ENCODE measurements around the gene FHIT.

The FHIT gene

GRCh38 chr3:59979542-59979941 lies 1271.7 kb downstream of the FHIT start:
- Histone ChIP-seq H2AK5ac (ENCODE audit: low read length) (no peak overlapping the region), H3K4me1 (ENCODE audit: control insufficient read depth, low read depth, low read length) (no peaks in the 10 kb centered on the region), H4K8ac (ENCODE audit: low read depth, low read length) (no peak overlapping the region), H3K4me2 (ENCODE audit: low read length) (no peak overlapping the region), H2BK120ac (ENCODE audit: low read depth, low read length) (no peak overlapping the region), H4K5ac (ENCODE audit: low read length) (no peak overlapping the region), H3K27me3 (ENCODE audit: insufficient read depth, low read length, poor library complexity) (no peaks in the 10 kb centered on the region), H3K56ac (ENCODE audit: low read length) (no peak overlapping the region), H2BK5ac (ENCODE audit: low read length) (no peak overlapping the region), H3K27ac (ENCODE audit: low read depth, low read length) (no peak overlapping the region), H2BK15ac (replicated peaks; ENCODE audit: low read depth) (no peak overlapping the region), H3K23ac (ENCODE audit: low read length) (no peak overlapping the region), H3K79me1 (ENCODE audit: low read length) (no peaks in the 10 kb centered on the region), H3K4me3 (ENCODE audit: low read length) (no peak overlapping the region), H3K36me3 (ENCODE audit: control insufficient read depth, insufficient read depth, low read length) (no peaks in the 10 kb centered on the region), H3K18ac (ENCODE audit: low read length) (no peak overlapping the region), H3K4ac (ENCODE audit: low read depth, low read length) (no peak overlapping the region), H3K79me2 (ENCODE audit: control insufficient read depth, insufficient read depth, low read length) (no peaks in the 10 kb centered on the region), H3K9ac (ENCODE audit: low read length) (no peak overlapping the region)
- DNase-seq, result no peak
- WGBS (ENCODE audit: extremely low coverage, insufficient coverage, low lambda C conversion rate), result no CpG with 5 or more reads among the region's 6 CpGs

- Histone ChIP-seq H3K4ac (ENCODE audit: low read depth, low read length) (no peak overlapping the region), H2AK5ac (ENCODE audit: low read length) (no peak overlapping the region), H3K4me1 (ENCODE audit: control insufficient read depth, low read depth, low read length) (no peaks in the 10 kb centered on the region)
These were observed 1272.3 kb downstream of the FHIT start for GRCh38 chr3:59978979-59979378.

DNA sequence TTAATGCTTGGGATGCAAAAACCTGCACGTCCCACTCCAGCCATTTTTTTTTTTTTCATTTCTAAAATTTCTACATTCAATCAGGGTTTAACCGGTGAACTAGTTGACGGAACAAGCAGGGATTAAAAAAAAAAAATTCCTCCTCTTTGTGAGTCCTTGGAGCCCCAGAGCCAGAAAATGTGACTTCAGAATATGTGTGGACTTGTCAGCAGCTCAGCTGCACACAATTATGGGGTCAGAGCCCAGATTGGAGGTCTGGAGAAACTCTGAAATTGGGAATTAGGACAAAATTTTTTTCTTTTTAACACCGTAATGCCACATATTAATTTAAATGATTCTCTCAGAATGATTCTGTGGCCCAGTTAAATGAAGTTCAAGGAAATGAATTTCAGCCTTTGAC lies 1280.5 kb downstream of the FHIT start:
- Histone ChIP-seq H3K4me3 (ENCODE audit: low read length) (no peak overlapping the region), H3K9ac (ENCODE audit: low read length) (no peak overlapping the region), H3K36me3 (ENCODE audit: control insufficient read depth, insufficient read depth, low read length) (no peaks in the 10 kb centered on the region), H2BK5ac (ENCODE audit: low read length) (no peak overlapping the region), H4K8ac (ENCODE audit: low read depth, low read length) (no peak overlapping the region), H3K23ac (ENCODE audit: low read length) (no peak overlapping the region), H4K5ac (ENCODE audit: low read length) (no peak overlapping the region), H3K27me3 (ENCODE audit: insufficient read depth, low read length, poor library complexity) (no peaks in the 10 kb centered on the region), H2BK15ac (replicated peaks; ENCODE audit: low read depth) (no peak overlapping the region), H2BK120ac (ENCODE audit: low read depth, low read length) (no peak overlapping the region), H3K4ac (ENCODE audit: low read depth, low read length) (no peak overlapping the region), H3K79me1 (ENCODE audit: low read length) (no peaks in the 10 kb centered on the region), H3K27ac (ENCODE audit: low read depth, low read length) (no peak overlapping the region), H3K56ac (ENCODE audit: low read length) (no peak overlapping the region), H3K4me2 (ENCODE audit: low read length) (no peak overlapping the region), H2AK5ac (ENCODE audit: low read length) (no peak overlapping the region), H3K18ac (ENCODE audit: low read length) (no peak overlapping the region), H3K4me1 (ENCODE audit: control insufficient read depth, low read depth, low read length) (no peaks in the 10 kb centered on the region), H3K79me2 (ENCODE audit: control insufficient read depth, insufficient read depth, low read length) (no peaks in the 10 kb centered on the region)
- no CpG with 5 or more reads among the region's 4 CpGs for WGBS (ENCODE audit: extremely low coverage, insufficient coverage, low lambda C conversion rate)
- DNase-seq, result no peak

More at GRCh38 chr3:59978979-59979378, 1272.3 kb downstream of the FHIT start:
- Histone ChIP-seq H3K79me2 (ENCODE audit: control insufficient read depth, insufficient read depth, low read length) (no peaks in the 10 kb centered on the region), H3K27me3 (ENCODE audit: insufficient read depth, low read length, poor library complexity) (no peaks in the 10 kb centered on the region), H3K79me1 (ENCODE audit: low read length) (no peaks in the 10 kb centered on the region), H2BK5ac (ENCODE audit: low read length) (no peak overlapping the region), H4K5ac (ENCODE audit: low read length) (no peak overlapping the region), H3K4me3 (ENCODE audit: low read length) (no peak overlapping the region), H3K36me3 (ENCODE audit: control insufficient read depth, insufficient read depth, low read length) (no peaks in the 10 kb centered on the region), H4K8ac (ENCODE audit: low read depth, low read length) (no peak overlapping the region), H3K27ac (ENCODE audit: low read depth, low read length) (no peak overlapping the region), H2BK15ac (replicated peaks; ENCODE audit: low read depth) (no peak overlapping the region), H3K56ac (ENCODE audit: low read length) (no peak overlapping the region), H3K9ac (ENCODE audit: low read length) (no peak overlapping the region), H3K4me2 (ENCODE audit: low read length) (no peak overlapping the region), H3K23ac (ENCODE audit: low read length) (no peak overlapping the region), H2BK120ac (ENCODE audit: low read depth, low read length) (no peak overlapping the region), H3K18ac (ENCODE audit: low read length) (no peak overlapping the region)
- DNase-seq, result no peak

DNA sequence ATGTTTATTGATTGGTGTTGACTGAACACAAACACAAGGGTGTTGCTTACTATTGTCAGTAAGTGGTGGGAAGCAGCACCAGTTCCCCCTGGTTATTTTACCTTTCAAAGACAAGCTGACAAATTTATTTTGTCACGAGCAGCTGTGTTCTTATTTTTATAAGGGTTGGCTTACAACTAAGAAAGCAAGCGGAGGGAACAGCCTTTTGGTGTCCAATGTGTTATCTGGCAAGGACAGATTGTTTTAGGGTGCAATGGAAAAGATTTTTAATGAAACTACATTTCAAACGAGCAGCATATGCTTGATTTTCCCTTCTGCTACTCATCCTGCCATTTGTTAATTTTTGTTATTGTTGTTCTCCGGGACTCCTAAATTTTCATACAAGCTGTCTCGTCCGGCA lies 1280.9 kb downstream of the FHIT start:
- Histone ChIP-seq H2BK5ac (ENCODE audit: low read length) (no peak overlapping the region), H3K79me1 (ENCODE audit: low read length) (no peaks in the 10 kb centered on the region), H3K27me3 (ENCODE audit: insufficient read depth, low read length, poor library complexity) (no peaks in the 10 kb centered on the region), H3K9ac (ENCODE audit: low read length) (no peak overlapping the region), H3K4ac (ENCODE audit: low read depth, low read length) (no peak overlapping the region), H3K56ac (ENCODE audit: low read length) (no peak overlapping the region), H2BK120ac (ENCODE audit: low read depth, low read length) (no peak overlapping the region), H3K23ac (ENCODE audit: low read length) (no peak overlapping the region), H3K4me3 (ENCODE audit: low read length) (no peak overlapping the region), H4K5ac (ENCODE audit: low read length) (no peak overlapping the region), H3K4me2 (ENCODE audit: low read length) (no peak overlapping the region), H3K27ac (ENCODE audit: low read depth, low read length) (no peak overlapping the region), H3K79me2 (ENCODE audit: control insufficient read depth, insufficient read depth, low read length) (no peaks in the 10 kb centered on the region), H3K36me3 (ENCODE audit: control insufficient read depth, insufficient read depth, low read length) (no peaks in the 10 kb centered on the region), H3K18ac (ENCODE audit: low read length) (no peak overlapping the region), H3K4me1 (ENCODE audit: control insufficient read depth, low read depth, low read length) (no peaks in the 10 kb centered on the region), H2AK5ac (ENCODE audit: low read length) (no peak overlapping the region), H4K8ac (ENCODE audit: low read depth, low read length) (no peak overlapping the region), H2BK15ac (replicated peaks; ENCODE audit: low read depth) (no peak overlapping the region)
- no CpG with 5 or more reads among the region's 6 CpGs for WGBS (ENCODE audit: extremely low coverage, insufficient coverage, low lambda C conversion rate)
- DNase-seq, result no peak

GRCh38 chr3:59968513-59969045 lies 1282.7 kb downstream of the FHIT start:
- Histone ChIP-seq H3K4ac (ENCODE audit: low read depth, low read length) (no peak overlapping the region), H3K4me1 (ENCODE audit: control insufficient read depth, low read depth, low read length) (no peaks in the 10 kb centered on the region), H3K4me2 (ENCODE audit: low read length) (no peak overlapping the region), H3K36me3 (ENCODE audit: control insufficient read depth, insufficient read depth, low read length) (no peaks in the 10 kb centered on the region), H3K79me2 (ENCODE audit: control insufficient read depth, insufficient read depth, low read length) (no peaks in the 10 kb centered on the region), H3K4me3 (ENCODE audit: low read length) (no peak overlapping the region), H3K23ac (ENCODE audit: low read length) (no peak overlapping the region), H3K18ac (ENCODE audit: low read length) (no peak overlapping the region), H4K8ac (ENCODE audit: low read depth, low read length) (no peak overlapping the region), H2BK120ac (ENCODE audit: low read depth, low read length) (no peak overlapping the region), H3K9ac (ENCODE audit: low read length) (no peak overlapping the region), H3K27ac (ENCODE audit: low read depth, low read length) (no peak overlapping the region), H3K79me1 (ENCODE audit: low read length) (no peaks in the 10 kb centered on the region), H4K5ac (ENCODE audit: low read length) (no peak overlapping the region), H3K56ac (ENCODE audit: low read length) (no peak overlapping the region), H2BK15ac (replicated peaks; ENCODE audit: low read depth) (no peak overlapping the region), H2AK5ac (ENCODE audit: low read length) (no peak overlapping the region), H3K27me3 (ENCODE audit: insufficient read depth, low read length, poor library complexity) (no peaks in the 10 kb centered on the region), H2BK5ac (ENCODE audit: low read length) (no peak overlapping the region)
- WGBS (ENCODE audit: extremely low coverage, insufficient coverage, low lambda C conversion rate), result no CpG with 5 or more reads among the region's 5 CpGs
- no peak for DNase-seq

GRCh38 chr3:59963676-59964075 lies 1287.6 kb downstream of the FHIT start:
- H4K5ac ChIP-seq (ENCODE audit: low read length), result no peak overlapping the region
- no peak overlapping the region for H2BK120ac ChIP-seq (ENCODE audit: low read depth, low read length)
- no peak overlapping the region for H3K27ac ChIP-seq (ENCODE audit: low read depth, low read length)
- no peak overlapping the region for H3K4ac ChIP-seq (ENCODE audit: low read depth, low read length)
- no peak overlapping the region for H3K18ac ChIP-seq (ENCODE audit: low read length)
- no peak overlapping the region for H2AK5ac ChIP-seq (ENCODE audit: low read length)
- no peak overlapping the region for H3K9ac ChIP-seq (ENCODE audit: low read length)
- no peak overlapping the region for H3K23ac ChIP-seq (ENCODE audit: low read length)
- no peak for DNase-seq
- no peak overlapping the region for H3K4me2 ChIP-seq (ENCODE audit: low read length)
- no peaks in the 10 kb centered on the region for H3K79me1 ChIP-seq (ENCODE audit: low read length)
- no peak overlapping the region for H3K4me3 ChIP-seq (ENCODE audit: low read length)
- no peak overlapping the region for H2BK15ac ChIP-seq (replicated peaks; ENCODE audit: low read depth)
- no CpG with 5 or more reads among the region's 4 CpGs for WGBS (ENCODE audit: extremely low coverage, insufficient coverage, low lambda C conversion rate)
- no peak overlapping the region for H4K8ac ChIP-seq (ENCODE audit: low read depth, low read length)
- H3K4me1 ChIP-seq (ENCODE audit: control insufficient read depth, low read depth, low read length), result no peaks in the 10 kb centered on the region
- no peaks in the 10 kb centered on the region for H3K27me3 ChIP-seq (ENCODE audit: insufficient read depth, low read length, poor library complexity)
- no peak overlapping the region for H3K56ac ChIP-seq (ENCODE audit: low read length)
- no peaks in the 10 kb centered on the region for H3K79me2 ChIP-seq (ENCODE audit: control insufficient read depth, insufficient read depth, low read length)
- H2BK5ac ChIP-seq (ENCODE audit: low read length), result no peak overlapping the region
- no peaks in the 10 kb centered on the region for H3K36me3 ChIP-seq (ENCODE audit: control insufficient read depth, insufficient read depth, low read length)
